NCI-H1105 (cell line): ENCODE measurements around the gene L3MBTL3.
"Not testable (repeated sequence)": the region's sequence is repeated elsewhere in the genome, so short reads cannot be mapped to it uniquely, and the experiment has no call there.

Experiments used
- DNase-seq: peaks from one replicate; lab custom pipeline; 2025; lab: John Stamatoyannopoulos, UW

Gene L3MBTL3

DNA sequence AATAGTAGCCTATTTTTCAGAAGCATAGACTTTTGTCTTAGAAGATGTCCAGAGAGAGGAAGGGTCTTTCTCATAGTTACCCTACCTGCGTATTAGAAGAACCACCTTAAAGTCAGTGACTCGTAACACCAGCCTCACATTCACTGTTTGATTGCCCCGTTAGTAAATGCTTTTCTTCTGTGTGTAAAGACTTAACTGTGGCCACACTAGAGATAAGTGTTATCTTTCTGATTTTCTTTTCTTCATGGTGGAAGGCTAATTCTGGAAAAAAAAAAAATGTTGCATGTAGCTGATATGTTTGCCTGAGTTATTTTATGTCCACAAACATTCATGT is 120.5 kb downstream of the L3MBTL3 start:
- DNase-seq: no peak

DNA sequence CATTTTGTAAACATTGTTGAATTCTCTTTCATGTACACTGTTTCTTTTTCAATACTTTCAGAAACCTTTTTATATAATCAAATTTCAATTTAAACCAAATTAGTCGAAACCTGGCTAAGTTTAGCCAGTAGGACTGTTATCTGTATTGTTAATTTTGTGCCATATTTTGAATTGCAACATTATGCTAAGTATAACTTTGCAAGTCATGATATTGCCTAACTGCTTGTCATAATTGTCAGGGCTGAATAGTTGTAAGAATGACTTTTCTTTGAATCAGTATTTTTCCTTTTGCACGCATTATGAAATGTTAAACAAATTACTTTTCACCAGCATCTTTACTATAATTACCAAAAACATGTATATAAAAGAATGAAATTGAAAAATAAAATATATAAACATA is 121.7 kb downstream of the L3MBTL3 start:
- DNase-seq: no peak

DNA sequence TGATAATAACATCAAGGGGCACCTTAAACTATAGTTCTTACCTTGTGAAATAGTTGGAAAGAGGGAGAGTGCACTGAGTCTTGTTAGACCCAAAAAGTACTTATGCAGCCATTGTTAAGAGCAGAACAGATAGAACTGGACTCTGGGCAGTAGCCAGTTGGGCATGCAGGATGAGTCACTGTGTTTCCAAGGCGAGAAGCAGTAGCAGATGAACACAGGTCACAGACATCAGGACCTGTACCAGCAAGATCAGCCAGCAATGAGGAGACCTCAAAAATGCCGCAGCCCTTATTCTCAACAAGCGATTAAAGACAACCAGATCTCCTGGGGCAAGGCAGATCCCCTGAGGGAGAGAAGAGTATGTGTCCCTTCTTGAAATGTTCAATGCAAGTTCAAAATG is 125.3 kb downstream of the L3MBTL3 start:
- DNase-seq: no peak

DNA sequence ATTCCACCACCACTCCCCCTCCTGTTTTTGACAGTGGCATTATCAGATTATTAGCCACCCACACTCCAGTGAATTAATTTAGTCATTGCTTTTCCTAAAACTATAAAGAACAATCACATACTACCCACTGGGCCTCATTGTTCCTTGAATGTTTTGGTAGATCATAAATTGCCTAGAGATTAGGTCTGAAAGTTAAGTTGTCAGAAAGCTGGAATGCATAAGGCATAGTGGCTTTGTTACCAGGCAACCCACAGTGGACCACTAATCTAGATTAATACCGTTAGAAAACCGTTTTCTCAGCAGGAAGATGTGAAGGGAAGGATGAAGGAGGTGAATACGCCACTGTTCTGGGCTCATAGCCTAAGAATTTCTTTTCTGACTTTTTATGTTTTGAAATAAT is 128.7 kb downstream of the L3MBTL3 start:
- no peak for DNase-seq

DNA sequence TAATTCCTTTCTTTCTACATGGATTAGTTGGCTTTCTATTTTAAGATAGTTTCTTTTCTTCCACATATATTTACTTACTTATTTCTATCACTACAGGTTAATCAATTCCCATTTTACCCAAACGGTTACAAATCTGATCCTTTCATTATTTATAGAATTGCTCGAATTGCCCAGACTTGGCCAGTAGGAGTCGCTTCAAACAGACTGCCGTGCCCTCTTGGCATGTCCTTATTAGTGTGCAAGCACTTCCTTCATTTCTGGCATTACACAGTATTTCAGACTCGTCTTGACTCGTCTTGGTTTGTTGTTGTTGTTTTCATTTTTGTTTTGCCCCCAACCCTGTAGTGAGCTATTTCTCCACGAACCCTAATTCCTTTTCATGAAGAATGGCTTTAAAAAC is 129.8 kb downstream of the L3MBTL3 start:
- no peak for DNase-seq

DNA sequence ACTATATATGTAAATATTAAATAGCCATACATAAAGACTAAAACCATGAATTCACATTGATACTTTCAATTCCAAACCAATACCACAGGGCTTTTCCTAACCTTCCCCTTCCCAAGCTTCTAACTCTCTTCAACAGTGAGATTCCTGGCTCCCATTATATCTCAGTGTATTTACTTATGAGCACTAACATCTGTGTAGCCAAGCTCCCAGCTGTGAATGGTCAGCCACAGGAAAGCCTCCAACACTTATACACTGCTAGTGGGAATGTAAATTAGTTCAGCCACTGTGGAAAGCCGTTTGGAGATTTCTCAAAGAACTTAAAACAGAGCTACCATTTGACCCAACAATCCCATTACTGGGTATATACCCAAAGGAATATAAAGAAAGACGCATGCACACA is 130.6 kb downstream of the L3MBTL3 start:
- not testable (repeated sequence) for DNase-seq

DNA sequence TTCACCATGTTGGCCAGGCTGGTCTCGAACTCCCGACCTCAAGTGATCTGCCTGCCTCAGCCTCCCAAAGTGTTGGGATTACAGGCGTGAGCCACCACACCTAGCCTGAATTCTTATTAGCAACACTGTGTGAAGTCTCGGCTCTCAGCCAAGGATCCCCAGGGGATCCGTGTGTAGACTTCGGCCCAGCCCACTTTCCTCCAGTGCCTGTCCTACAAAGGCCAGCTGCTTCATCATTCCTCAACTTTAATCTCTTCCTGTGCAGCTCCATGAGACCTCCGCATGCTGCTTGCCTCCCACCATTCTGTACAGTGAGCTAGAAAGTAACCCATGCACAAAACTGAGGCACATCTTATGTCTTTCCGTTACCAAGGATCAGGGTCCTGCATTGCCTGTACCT is 132.5 kb downstream of the L3MBTL3 start:
- DNase-seq: no peak

DNA sequence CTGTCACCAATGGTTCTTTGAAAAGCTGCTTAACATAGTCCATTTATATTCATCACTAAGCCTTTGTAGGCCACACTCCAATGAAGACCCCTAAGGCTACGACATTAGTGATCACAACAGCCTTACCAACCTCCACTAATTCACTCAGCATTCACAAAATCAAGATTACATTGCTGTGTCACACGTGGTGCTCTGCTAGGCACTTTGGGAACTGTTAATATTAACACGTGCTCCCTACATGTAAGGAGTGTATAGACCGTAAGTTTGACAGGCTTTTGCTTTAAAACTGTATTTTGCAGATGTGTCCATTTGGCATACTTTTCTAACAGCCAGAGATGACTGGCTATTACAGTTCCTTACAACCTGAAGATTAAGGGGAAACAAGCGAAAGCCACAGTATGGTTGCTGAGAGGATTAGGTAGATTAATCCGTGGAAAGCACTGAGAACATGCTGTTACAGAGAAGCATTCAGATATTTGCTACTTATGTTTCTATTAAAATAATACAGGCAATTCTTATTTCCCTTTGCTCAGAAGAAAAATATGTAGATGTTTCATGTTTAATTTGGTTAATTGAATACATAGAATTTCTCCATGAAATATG is 134.6 kb downstream of the L3MBTL3 start:
- no peak for DNase-seq

DNA sequence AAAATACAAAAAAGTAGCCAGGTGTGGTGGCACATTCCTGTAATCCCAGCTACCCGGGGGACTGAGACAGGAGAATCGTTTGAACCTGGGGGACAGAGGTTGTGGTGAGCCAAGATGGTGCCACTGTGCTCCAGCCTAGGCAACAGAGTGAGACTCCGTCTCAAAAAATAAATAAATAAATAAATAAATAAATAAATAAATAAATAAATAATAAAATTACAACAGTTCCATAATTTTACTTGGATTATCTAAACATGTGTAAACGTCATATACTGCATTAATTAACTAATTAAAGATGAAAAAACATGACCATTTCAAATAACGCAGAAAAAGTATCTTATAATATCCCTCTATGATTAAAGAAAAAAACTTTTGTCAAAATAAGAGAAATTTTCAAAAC is 138.5 kb downstream of the L3MBTL3 start:
- no peak for DNase-seq

DNA sequence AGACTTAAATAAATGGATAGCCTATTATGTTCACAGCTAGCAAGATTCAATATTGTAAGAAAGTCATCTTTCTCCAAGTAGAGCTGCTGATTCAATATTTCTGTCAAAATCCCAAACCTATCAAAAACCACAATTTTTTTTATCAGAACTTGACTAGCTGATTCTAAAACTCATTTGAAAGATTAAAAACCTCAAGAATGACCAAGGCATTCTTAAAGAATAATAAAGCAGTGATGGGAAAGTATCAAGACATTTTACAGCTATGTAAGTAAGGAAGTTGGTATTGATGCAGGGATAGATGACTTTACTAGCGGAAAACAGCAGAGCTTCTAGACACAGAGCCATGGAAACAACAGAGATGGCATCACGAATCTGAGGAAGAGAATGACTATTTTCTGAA is 139.7 kb downstream of the L3MBTL3 start:
- DNase-seq: no peak

DNA sequence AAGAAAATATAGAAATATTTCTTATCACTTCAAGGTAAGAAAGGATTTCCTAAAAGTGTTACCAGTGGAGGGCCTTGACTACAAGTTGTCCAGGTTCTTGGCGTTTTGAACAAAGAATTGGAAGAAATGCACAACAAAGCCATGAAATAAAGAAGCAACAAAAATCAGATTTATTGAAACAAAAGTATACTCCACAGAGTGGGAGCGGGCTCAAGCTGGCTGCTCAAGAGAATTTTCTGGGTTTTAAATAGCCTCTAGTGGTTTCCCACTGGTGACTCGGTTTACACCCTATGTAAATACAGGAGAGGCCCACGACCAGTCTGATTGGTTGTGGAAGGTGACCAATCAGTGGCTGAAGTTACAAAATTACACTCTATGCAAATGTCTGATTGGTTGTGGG is 140.2 kb downstream of the L3MBTL3 start:
- DNase-seq: no peak

DNA sequence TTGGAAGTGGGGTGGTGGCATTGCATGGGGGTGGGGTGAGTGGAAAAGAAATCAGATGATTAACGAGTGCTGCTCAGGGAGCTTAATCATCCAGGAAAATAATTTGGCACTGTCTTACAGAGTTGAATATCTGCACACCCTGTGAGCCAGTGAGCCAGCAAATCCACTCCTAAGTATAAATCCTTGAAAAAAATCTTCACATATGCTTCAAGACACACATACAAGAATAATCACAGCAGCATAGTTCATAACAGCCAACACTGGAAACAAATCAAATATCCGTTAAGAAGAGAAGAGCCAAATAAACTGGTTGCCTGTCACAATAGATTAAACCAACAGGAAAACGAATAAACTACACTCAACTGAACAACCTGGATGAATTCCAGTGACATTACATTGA is 141.6 kb downstream of the L3MBTL3 start:
- DNase-seq: no peak

DNA sequence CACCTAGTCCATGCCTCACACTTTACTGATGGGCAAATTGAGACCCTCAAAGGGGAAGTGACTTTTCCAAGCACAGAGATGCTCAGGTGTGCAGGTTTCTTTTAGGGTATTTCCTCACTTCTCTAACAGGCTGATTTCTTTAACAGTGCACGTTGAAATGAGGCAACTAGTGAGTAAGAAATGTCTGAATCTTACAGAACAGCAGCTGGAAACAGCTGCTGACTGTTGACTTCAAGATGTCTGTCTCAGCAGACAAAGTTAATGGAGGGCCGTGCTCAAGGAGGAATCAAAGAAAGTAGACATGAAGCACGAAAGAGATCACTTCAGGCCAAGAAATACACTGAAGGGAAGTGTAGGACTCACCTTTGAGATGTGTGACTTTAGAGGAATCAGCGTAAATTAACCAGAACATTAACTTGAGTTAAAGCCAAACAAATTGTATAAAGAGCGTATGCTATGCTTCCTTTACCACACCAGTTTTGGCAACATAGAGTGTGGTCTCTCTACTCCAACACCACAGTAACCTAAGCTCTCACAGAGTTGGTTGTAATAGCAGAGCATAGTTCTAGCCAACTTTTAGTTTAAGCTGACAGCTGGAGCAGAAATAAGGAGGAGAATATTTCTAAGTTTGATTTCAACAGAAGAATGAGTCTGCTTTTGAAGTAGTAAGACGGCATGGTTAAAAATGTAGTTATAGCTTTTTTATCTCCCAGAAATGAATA is 143.5 kb downstream of the L3MBTL3 start:
- DNase-seq: no peak

DNA sequence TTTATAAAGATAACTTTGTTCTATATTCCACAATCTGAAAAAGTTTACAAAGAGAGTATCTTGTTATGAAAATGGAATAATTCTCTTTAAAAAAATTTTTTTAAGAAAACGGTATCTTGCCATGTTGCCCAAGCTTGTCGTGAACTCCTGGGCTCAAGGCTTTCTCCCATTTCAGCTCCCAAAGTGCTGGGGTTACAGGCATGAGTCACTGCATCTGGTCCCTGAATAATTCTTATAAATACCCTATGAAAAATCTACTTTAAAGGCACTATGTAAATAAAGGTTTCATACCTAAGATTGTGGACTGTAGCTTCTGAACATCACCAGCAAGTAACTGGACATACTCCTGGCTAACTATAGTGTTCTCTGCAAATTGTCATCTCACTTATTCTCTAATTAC is 144.0 kb downstream of the L3MBTL3 start:
- DNase-seq: no peak

DNA sequence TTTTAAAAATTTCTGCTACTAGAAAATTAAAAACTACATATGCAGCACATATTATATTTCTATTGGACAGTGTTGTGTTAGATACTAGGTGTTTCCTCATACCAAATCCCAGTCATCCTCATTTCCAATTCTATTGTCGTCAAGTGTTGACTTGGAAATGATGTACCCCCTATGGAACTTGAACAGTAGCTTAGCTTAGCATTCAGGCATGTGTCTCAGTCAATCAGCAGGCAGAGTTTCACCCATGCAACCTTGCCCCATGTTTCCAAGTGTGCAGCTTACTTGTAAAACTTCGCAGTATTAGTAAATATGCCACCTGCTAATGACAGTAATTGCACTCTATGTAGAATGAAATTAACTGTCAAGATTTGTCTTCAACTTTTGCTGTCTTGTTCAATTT is 144.9 kb downstream of the L3MBTL3 start:
- no peak for DNase-seq

DNA sequence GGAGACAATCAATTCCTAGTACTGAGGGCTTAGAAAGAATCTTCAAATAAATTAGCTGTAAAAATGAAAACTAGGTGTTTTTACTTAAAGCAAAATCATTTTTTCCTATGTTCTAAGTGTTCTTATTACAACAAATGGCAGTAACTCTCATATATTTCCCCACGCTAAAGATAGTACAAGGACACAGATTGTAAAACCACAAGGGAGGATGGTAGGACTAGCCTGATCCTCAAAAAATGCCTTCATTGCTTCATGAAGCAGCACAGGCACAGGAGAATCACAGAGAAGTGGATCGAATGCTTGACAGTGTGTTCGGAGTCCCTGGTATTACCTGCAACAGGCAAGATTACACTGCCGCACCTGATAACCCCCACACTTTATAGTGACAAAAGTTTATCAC is 145.9 kb downstream of the L3MBTL3 start:
- no peak for DNase-seq

DNA sequence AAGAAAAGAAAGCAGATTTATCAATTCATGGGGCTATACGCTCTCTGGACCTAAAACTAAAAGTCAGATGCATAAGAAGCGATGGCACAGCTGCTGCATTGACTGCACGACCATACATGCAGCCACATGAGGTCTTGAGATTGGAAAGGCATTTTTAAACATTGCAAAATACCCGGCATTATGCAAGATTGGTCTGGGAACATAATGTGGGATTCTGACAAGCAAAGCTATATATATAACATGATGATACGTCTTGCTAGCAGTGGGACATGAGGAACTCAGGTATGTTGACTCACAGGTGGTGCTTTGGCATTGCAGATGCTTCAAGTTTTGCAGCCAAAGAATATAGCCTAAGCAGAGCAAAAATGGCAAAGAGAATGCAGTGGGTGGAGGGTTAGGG is 149.3 kb downstream of the L3MBTL3 start:
- DNase-seq: no peak

DNA sequence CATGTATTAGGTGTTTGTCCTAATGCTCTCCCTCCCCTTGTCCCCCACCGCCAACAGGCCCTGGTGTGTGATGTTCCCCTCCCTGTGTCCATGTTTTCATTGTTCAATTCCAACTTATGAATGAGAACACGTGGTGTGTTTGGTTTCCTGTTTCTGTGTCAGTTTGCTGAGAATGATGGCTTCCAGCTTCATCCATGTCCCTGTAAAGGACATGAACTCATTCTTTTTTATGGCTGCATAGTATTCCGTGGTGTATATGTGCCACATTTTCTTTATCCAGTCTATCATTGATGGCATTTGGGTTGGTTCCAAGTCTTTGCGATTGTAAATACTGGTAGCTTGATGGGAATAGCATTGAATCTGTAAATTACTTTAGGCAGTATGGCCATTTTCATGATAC is 151.8 kb downstream of the L3MBTL3 start:
- DNase-seq: not testable (repeated sequence)

DNA sequence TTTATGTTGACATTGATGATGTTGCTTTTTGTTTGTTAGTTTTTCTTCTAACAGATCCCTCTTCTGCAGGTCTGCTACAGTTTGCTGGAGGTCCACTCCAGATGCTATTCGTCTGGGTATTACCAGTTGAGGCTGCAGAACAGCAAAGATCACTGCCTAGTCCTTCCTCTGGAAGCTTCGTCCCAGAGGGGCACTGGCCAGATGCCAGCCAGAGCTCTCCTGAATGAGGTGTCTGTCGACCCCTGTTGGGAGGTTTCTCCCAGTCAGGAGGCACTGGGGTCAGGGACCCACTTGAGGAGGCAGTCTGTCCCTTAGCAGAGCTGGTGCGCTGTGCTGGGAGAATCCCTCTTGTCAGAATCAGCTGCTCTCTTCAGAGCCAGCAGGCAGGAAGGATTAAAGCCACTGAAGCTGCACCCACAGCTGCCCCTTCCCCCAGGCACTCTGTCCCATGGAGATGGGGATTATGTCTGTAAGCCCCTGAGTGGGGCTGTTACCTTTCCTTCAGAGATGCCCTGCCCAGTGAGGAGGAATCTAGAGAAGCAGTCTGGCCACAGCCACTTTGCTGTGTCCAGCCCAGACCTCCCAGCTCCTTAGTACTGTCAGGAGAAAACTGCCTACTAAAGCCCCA is 155.1 kb downstream of the L3MBTL3 start:
- DNase-seq: not testable (repeated sequence)

DNA sequence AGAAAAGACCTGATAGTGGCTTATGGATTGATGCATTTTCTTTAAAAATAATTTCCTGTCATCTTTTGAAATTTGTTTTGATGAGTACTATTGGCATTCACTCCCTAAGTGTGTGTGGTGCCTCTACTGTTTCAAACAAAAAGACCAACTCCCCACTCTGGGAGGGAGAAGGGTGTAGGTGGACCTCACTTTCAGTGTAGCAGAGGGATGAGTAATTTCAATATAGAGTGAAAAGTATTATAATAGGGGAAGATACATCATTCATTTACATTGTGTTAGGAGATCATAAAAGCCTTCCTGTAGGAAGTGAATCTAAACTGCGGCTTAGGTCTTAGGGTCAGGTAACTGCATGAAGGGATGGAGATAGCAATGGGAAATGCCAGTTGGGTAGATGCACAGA is 158.0 kb downstream of the L3MBTL3 start:
- no peak for DNase-seq

DNA sequence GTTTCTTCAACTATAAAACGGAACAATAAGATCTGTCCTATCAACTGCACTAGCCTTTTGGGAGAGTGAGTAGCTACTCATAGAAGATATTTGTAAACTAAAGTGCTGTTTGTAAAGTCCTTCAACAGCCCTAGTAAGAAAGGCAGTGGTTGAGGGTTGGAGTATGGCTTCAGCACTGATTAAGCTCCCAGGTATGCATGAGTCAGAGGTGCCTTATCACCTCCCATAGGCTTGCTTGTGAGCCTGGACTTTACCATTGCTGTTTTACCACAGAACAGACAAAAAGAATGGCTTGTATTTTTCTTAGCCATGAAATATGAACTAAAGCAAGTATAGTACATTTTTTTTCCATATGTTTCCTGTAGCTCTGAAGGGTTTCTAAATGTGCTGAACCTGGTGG is 160.3 kb downstream of the L3MBTL3 start:
- no peak for DNase-seq

DNA sequence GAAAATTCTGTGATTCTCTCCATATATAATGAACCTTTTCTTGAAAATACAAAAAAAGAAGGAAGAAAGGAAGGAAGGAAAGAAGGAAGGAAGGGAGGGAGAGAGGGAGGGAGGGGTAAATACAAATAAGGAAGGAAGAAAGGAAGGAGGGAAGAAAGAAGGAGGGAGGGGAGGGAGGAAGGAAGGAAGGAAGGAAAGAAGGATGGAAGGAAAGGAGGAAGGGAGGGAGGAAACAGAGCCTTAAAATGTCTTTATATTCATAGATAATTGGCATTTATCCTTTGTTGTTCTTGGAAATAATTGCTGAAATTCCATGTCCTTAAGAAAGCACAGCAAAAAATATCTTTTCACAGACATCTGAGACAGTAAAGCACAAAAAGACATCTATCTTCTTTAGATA is 164.1 kb downstream of the L3MBTL3 start:
- no peak for DNase-seq

DNA sequence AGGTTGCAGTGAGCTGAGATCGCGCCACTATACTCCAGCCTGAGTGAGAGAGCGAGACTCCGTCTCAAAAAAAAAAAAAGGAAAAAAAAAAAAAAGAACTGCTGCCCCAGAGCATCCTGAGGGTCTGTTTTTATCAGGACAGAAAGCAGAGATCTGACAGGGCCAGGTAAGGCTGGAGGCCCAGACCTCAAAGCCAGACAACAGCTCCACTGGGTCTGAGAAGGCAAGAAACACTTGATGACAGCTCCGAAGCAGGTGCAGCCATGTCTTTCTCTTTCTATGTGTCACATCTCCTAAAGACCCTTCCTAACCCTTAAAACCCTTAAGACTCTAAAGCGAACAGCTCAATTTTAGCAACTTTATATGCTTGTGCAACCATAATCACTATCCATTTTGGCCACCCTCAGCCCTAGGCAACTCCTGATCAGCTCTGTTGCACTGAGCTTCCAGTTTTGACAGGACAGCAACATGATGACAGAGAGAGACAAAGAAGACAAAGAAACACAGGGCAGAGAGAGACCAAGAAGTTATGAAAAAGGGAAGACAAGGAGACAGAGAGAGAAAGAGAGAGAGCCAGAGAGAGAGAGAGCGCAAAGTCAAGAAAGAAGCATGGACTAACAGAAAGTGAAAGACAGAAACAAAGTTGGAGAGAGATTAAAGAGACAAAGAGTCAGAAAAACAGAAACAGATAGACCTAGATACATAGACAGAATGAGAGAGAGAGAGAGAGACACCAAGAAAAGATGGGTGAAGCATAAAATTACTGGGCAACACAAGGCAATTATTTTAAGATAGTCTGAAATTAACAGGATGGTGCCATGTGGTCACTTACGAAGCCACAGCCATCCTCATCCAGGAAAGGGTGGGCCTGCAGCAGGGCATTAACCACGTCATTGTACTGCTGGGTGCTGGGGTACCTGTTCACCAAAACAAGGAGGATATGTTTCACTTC is 165.2 kb downstream of the L3MBTL3 start:
- no peak for DNase-seq
